ENCODE measurements around the gene JUN.

The JUN gene

DNA sequence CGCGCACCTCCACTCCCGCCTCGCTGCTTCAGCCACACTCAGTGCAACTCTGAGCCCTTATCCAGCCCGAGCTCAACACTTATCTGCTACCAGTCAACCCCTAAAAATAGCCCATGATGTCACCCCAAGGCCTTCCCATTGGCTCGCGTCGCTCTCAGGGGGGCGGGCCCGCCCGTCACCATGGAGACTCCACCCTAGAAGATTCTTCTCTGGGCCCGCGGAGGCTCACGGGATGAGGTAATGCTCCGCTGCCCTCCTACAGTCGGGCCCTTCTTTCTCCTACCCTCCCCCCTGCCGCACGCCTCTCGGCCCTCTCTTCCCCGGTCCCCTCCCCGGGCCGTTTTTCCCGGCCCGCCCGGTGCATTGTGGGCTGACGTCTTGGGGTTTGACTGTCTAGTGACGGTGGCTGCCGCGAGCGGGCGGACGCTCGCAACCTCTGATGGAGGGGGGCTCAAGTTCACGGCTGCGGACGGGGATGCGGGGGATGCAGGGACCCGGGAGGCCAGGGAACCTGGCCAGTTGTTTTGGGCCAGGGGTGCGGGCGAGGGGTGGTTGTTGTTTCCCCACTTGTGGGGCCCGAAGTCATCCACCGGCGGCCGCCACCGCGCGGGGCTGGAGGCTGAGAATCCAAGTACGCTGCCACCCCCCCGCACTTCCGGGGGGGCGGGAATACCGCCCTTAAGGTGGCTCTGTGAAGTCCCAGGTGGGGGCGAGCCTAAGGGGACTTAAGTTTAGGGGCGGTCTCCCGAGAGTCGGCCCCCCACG lies at the start of gene JUN:
Gene JUN (minus strand): TSS at position 55 of the 765 bp plus-strand sequence. CDS start 977 bp downstream, outside the sequence.
- DNase-seq = peak; percentile 87 to 90

DNA sequence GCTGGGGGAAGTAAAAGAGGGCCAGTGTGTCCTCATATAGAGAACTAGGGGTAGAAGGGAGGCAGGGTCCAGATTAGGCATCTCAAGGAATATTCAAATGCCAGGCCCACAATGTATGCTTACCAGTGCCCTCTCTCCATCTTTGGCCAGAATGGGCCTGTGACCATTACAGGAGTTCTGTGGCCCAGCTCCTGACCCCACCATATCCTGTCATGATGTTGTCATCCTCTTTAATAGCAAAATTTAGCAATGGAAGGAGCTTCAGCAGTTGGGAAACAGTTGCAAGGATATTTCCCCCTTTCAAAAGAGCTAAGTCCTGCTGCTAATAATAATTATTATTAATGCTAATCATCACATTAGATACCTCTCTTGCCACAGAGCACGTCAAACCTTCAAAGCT lies 49.3 kb upstream of the JUN start:
- DNase-seq = no peak

GRCh38 chr1:58830291-58830690 lies 46.4 kb upstream of the JUN start:
- no peak for DNase-seq

- DNase-seq = no peak
These were observed 46.0 kb upstream of the JUN start for GRCh38 chr1:58829866-58830265.

GRCh38 chr1:58827298-58827697 lies 43.5 kb upstream of the JUN start:
- no peak for DNase-seq

- no peak for DNase-seq
These were observed 41.0 kb upstream of the JUN start for GRCh38 chr1:58824753-58825389.

GRCh38 chr1:58823481-58824010 lies 39.7 kb upstream of the JUN start:
- DNase-seq = no peak

DNA sequence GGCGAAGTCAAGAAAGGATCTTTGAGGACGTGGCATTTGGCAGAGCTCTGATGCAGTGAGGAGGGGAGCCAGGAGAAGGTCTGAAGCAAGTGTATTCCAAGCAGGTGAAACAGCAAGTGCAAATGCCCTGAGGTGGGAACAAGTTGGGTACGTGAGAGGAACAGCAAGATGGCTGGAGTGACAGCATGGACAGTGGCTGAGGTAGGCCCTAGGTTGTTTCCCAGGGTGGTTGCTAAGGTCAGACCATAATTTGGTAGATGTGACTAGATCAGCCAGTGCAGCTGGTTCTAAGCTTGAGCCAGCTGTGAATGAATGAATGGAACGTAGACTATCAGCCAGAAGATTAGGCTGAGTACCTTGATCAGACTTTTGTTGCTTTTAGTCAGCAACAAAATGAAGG lies 37.5 kb upstream of the JUN start:
- DNase-seq = no peak

DNA sequence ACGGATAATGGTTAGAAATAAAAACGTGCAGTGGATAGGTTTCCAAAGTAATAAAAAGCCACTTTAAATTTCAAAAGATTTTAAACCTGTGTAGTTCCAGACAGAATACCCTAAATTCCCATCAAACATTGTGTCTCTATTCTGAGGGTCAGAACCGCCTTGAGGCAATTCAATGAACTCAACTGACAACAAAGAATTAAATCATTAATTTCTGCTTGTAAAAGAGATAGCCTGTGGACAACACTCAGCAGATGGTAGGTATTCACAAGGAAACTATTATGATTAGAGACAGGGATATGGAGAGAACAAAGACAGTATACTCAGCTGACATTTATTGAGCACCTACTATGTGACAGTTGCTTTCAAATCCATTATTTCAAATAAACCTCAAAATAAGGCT lies 35.1 kb upstream of the JUN start:
- no peak for DNase-seq

DNA sequence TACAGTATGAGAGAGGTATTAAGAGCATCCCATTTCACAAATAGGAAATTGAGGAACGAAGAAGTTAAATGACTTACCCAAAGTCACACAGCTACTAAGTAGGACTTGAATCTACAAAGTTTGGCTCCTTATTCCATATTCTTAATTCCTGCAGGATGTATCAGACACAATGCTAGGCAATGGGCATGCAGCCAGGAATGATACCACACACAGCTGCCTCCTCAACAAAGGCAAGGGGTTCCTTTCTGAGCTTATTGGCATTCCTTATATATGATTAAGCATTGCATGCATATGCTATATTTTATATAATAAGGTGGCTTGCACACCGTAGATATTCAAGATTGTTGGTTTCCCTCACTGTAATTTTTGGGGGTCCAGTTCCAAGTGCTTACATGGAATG lies 34.2 kb upstream of the JUN start:
- DNase-seq = no peak

DNA sequence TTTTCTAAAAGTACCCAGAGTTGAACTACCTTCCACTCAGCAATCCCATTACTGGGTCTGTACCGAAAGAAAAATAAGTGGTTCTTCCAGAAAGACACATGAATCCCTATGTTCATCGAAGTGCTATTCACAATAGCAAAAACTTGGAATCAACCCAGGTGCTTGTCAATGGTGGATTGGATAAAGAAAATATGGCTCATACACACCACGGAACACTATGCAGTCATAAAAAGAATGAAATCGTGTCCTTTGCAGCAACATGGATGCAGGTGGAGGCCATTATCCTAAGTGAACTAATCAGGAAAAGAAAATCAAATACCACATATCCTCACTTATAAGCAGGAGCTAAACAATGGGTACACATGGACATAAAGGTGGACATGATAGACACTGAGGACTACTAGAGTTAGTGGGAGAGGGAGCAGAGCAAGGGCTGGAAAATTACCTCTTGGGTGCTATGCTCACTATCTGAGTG lies 32.9 kb upstream of the JUN start:
- no peak for DNase-seq

DNA sequence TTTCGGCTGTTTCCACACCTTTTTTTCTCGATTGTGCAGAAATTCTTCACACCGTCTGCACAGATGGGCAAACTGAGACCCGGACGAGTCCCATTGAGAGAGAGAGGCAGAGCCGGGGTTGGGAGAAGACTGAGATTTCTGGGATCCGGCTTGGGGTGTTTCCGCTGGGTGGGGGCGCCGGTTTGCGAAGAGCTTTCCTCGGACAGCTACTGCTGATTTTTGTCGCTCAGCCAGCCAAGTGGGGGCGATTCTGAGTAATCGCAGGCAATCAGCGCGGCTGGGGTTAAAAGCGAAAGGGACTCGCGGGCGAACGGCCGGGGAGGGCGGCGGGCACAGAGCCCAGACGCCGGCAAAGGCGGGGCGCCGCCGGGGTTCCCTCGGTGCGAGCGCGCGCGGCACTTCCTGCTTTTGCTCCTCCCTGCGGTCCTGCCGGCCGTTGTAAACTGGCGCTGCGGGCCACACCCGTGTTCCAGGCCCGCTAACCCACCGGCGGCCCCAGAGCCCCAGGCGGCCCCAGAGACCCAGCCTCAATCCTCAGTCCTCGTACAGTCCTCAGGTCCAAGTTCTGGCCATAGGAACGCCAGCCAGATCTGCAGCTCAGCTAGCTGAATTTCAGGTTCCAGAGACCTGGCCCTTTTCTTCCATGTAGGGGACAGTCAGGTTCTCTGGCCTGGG lies 32.4 kb upstream of the JUN start:
- DNase-seq = peak; percentile 17 to 26

GRCh38 chr1:58815686-58816071 lies 31.8 kb upstream of the JUN start:
- DNase-seq = no peak

DNA sequence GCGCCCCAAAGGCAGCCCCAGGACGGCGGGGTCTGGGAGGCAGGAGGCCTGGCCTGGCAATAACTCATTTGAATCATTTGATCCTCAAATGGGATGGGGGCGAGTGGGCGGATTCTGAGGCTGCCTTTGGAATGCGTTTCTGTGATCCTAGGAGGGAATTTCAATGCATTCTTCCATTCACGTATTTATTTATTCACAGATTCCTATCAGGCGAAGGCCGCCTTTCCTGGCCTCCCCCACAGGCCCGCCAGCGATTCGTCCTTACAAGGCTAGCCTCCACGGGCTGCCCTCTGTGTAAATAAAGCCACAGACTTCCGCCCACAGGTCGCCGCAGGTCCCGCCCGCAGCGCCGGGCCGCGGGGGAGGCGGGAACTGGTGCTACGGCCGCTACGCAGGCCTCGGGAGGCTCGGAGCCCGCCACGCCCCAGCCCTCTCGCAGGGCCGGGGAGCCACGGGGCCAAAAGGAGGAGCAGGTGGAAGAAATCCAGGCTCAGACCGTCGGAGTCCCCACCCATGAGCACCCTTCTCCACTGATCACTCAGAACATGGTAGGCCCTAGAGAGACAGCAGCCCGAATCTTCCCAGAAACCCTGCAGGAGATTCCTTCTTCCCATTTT lies 31.3 kb upstream of the JUN start:
- no peak for DNase-seq

GRCh38 chr1:58814251-58815068 lies 30.6 kb upstream of the JUN start:
- DNase-seq = no peak

GRCh38 chr1:58813801-58814200 lies 30.0 kb upstream of the JUN start:
- no peak for DNase-seq

DNA sequence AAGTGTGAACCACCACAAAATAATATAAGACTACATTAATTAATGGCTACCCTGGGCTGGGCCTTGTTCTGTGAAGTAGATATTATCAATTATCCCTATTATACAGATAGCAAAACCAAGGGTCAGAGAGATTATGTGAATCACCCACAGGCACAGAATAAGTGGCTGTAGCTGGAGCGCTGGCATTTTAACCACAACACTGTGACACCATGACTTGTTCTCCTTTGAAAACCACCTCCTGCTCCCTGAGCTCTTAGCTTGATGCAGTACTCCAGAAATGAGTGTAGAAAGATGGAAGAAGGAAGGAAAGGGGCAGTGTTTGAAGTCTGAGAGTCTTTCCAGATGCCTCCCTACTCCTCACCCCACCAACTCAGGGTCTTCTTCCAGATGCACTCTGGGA lies 29.5 kb upstream of the JUN start:
- DNase-seq = no peak

DNA sequence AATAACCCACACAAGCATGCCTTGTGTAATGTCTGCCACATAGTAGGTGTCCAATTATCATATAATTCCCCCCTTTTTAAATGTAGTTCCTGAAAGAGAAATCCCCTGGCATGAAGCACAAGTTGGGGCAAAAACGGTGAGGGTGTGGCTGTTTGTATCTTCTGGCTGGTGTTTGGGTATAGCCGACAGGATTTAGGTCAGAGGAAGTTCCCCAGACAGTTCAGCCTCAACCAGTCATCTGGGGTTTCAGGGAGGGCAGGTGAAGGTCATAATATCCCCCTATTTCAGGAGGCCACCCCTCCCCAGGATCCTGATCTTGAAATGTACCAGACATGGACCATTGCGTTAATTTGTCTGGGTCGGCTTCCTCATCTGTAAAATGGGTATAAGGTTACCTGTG lies 29.1 kb upstream of the JUN start:
- DNase-seq = no peak

DNA sequence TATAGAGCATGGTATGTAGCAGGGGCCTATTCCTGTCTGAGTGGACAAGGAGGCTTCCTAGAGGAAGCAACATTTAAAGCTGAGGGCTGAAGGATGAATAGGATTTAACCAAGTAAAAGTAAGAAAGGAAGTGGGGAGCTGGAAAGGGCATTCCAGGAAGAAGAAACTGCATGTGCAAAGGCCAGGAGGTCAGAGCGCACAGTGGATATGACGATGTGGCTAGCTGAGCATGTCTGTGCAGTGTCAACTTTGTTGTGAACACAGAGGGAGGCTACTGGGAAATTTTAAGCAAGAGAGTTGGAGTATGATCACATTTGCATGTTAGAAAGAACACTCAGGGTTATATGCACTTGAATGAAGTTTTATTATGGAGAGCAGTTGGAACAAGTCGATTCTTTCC lies 28.6 kb upstream of the JUN start:
- no peak for DNase-seq

GRCh38 chr1:58811303-58811702 lies 27.5 kb upstream of the JUN start:
- DNase-seq = no peak

DNA sequence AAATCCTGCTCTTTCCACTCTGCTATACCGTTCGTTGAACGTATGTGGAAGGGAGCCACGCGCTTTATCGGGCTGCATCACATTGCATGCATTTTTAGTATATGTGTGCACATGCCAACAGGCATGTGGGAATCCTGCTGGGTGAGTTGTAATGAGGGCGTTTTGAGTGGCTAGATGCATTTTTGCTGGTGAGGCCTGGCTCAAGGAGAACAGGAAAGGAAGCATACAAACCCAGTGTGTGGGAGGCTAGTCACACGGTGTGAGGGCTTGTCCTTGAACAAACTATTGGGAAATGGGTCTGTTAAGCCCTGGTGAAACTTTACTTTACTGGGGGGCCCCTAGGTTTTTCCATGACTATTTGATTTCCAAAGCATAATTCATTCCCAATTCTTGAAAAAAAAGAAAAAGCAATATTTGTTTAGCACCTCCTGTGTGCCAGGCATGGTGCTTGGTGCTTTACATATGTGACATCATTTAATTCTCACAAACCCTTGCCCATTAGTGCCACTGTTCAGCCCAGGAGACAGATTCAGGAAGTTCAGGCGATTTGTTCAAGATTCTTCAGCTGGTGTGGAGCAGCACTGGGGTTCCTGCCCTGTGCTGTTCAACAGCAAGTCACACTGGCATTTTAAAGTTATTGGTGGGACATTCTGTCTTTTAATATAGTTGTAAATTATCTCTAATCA lies 25.6 kb upstream of the JUN start:
- DNase-seq = no peak

- DNase-seq = no peak
These were observed 24.2 kb upstream of the JUN start for GRCh38 chr1:58808077-58808476.

All from NCI-H187 (cell line).